GM23338 (cell line): ENCODE results near the gene CMSS1. TPM values are rescaled to one million over a fixed set of nuclear protein-coding genes. Genes with fewer than 3 reads are reported as not detected.
A peak's percentile ranks its signal among the peaks of the same experiment; 100 is the strongest.

Experiments used
- ATAC-seq: fragments of 200-7000 bp; cut with Tn5 transposase; 3 replicates; pipeline ENCODE4 v1.9.1; 2020
- DNase-seq: peaks from one replicate; pipeline ENCODE4 v3.0.0-alpha.2; 2015; ENCODE audit warnings: low spot score
- H2AFZ ChIP-seq: fragments of 200-600 bp; sonication (generic); 2 replicates; pipeline ENCODE4 v1.8.0; 2016; ENCODE audit warnings: antibody characterized with exemption, mild to moderate bottlenecking, moderate library complexity
- H3F3A ChIP-seq: fragments of 200-600 bp; sonication (generic); replicated peaks from 2 replicates; pipeline ENCODE4 v1.8.0; 2017; ENCODE audit warnings: antibody characterized with exemption, mixed run types, low read depth
- H3K27ac ChIP-seq: fragments of 200-600 bp; sonication (generic); 2 replicates; pipeline ENCODE4 v1.6.1; 2016; ENCODE audit warnings: low read depth
- H3K27me3 ChIP-seq: fragments of 200-600 bp; sonication (generic); 2 replicates; pipeline ENCODE4 v1.8.0; 2016; ENCODE audit warnings: mild to moderate bottlenecking, mixed run types, moderate library complexity; ENCODE audit not compliant: insufficient read depth
- H3K36me3 ChIP-seq: fragments of 200-600 bp; sonication (generic); 2 replicates; pipeline ENCODE4 v1.8.0; 2016; ENCODE audit warnings: mild to moderate bottlenecking; ENCODE audit not compliant: insufficient read depth
- H3K4me1 ChIP-seq: fragments of 200-600 bp; sonication (generic); 2 replicates; pipeline ENCODE4 v1.8.0; 2016; ENCODE audit warnings: mild to moderate bottlenecking, moderate library complexity; ENCODE audit not compliant: insufficient read depth
- H3K4me2 ChIP-seq: fragments of 200-600 bp; sonication (generic); 2 replicates; pipeline ENCODE4 v1.7.1; 2017; ENCODE audit warnings: mixed run types
- H3K4me3 ChIP-seq: fragments of 200-600 bp; sonication (generic); 2 replicates; pipeline ENCODE4 v1.6.1; 2016; ENCODE audit warnings: mixed run types
- H3K79me2 ChIP-seq: fragments of 200-600 bp; sonication (generic); replicated peaks from 2 replicates; pipeline ENCODE4 v1.8.0; 2017; ENCODE audit warnings: mild to moderate bottlenecking; ENCODE audit not compliant: insufficient read depth
- H3K9me2 ChIP-seq: fragments of 200-600 bp; sonication (generic); 2 replicates; pipeline ENCODE4 v1.8.0; 2017; ENCODE audit not compliant: insufficient read depth
- H4K20me1 ChIP-seq: fragments of 200-600 bp; sonication (generic); replicated peaks from 2 replicates; pipeline ENCODE4 v1.8.0; 2017; ENCODE audit warnings: mild to moderate bottlenecking; ENCODE audit not compliant: insufficient read depth
- H3K27ac Mint-ChIP-seq: 2 replicates; pipeline ENCODE4 v1.8.0; 2020; ENCODE audit warnings: inconsistent platforms, mild to moderate bottlenecking, moderate library complexity, mixed read lengths
- H3K27me3 Mint-ChIP-seq: 3 replicates; pipeline ENCODE4 v1.8.0; 2022; ENCODE audit warnings: low read depth, mild to moderate bottlenecking, moderate library complexity, mixed read lengths, inconsistent platforms; ENCODE audit not compliant: insufficient read depth, poor library complexity
- H3K36me3 Mint-ChIP-seq: 3 replicates; pipeline ENCODE4 v1.8.0; 2021; ENCODE audit warnings: low read depth, mild to moderate bottlenecking, inconsistent platforms, moderate library complexity, mixed read lengths
- H3K4me1 Mint-ChIP-seq: 3 replicates; pipeline ENCODE4 v1.8.0; 2020; ENCODE audit warnings: mild to moderate bottlenecking, inconsistent platforms, mixed read lengths
- H3K4me3 Mint-ChIP-seq: 3 replicates; pipeline ENCODE4 v1.8.0; 2021; ENCODE audit warnings: moderate library complexity, mild to moderate bottlenecking, inconsistent platforms, mixed read lengths
- H3K9me3 Mint-ChIP-seq: 3 replicates; pipeline ENCODE4 v1.8.0; 2020; ENCODE audit warnings: moderate library complexity, mild to moderate bottlenecking, inconsistent platforms, mixed read lengths
- CREB1 ChIP-seq: fragments of 250-450 bp; sonication (Bioruptor Pico); IDR thresholded peaks from 2 replicates; pipeline ENCODE4 v1.5.0; 2020; ENCODE audit warnings: low read depth, mild to moderate bottlenecking, moderate library complexity
- CTCF ChIP-seq, 2 experiments: fragments of 200-600 bp in 1 of 2; sonication (generic) in 1 of 2; conservative IDR thresholded peaks; 2 replicates each; pipeline versions ENCODE4 v1.5.1 to v1.6.1; 2016 to 2017; ENCODE audit warnings: antibody characterized with exemption in 2 of 2, low read depth in 2 of 2, mild to moderate bottlenecking in 2 of 2, moderate library complexity in 1 of 2
- EZH2phosphoT487 ChIP-seq: fragments of 200-600 bp; sonication (generic); IDR thresholded peaks from one replicate; pipeline ENCODE4 v1.8.1; 2018; ENCODE audit warnings: antibody characterized with exemption; ENCODE audit not compliant: unreplicated experiment
- JUNB ChIP-seq: IDR thresholded peaks from one replicate; pipeline ENCODE4 v1.6.1; 2016; ENCODE audit warnings: antibody characterized with exemption; ENCODE audit not compliant: unreplicated experiment
- NANOG ChIP-seq: IDR thresholded peaks from 2 replicates; pipeline ENCODE4 v1.6.1; 2016; ENCODE audit warnings: antibody characterized with exemption, borderline replicate concordance
- POLR2AphosphoS5 ChIP-seq: IDR thresholded peaks from 2 replicates; pipeline ENCODE4 v1.6.1; 2016; ENCODE audit warnings: antibody characterized with exemption, low read depth
- REST ChIP-seq: IDR thresholded peaks from one replicate; pipeline ENCODE4 v1.6.1; 2018; ENCODE audit warnings: antibody characterized with exemption; ENCODE audit not compliant: unreplicated experiment
- STAT1 ChIP-seq: IDR thresholded peaks from one replicate; pipeline ENCODE4 v1.6.1; 2016; ENCODE audit warnings: antibody characterized with exemption; ENCODE audit not compliant: unreplicated experiment
- ZNF114 ChIP-seq: fragments of 250-450 bp; sonication (Bioruptor Pico); IDR thresholded peaks from 2 replicates; pipeline ENCODE4 v1.5.0; 2020; ENCODE audit warnings: mild to moderate bottlenecking, moderate library complexity
- ZNF462 ChIP-seq: fragments of 250-450 bp; sonication (Bioruptor Pico); IDR thresholded peaks from 2 replicates; pipeline ENCODE4 v1.5.0; 2020; ENCODE audit warnings: mild to moderate bottlenecking, moderate library complexity
- polyA plus RNA-seq: library from polyadenylated mRNA; unstranded; fragments of >200 nt; fragmentation: Nextera tagmentation; extraction: Ambion mirVana; gene quantifications from 2 replicates; pipeline ENCODE4 v1.2.1, GENCODE V29; 2016
- total RNA-seq: library from RNA; depleted of rRNA; stranded (reverse); fragments of >200 nt; shearing (Covaris generic); gene quantifications from 2 replicates; pipeline ENCODE4 v1.2.3, GENCODE V29; 2014

CMSS1 gene
- total and polyA plus RNA-seq, 2 experiments from 2014 or later, result 39.4 to 187 TPM

GRCh38 chr3:100073714-100074307 lies 256.1 kb downstream of the CMSS1 start:
- Histone ChIP-seq H3K4me3 (peak overlapping the region; percentile 8; the same call in 1 of the 2 replicates), H3K9me2 (no peaks in the 10 kb centered on the region; the same call in 1 of the 2 replicates), H3K27me3 (no peaks in the 10 kb centered on the region), H3K79me2 (no peaks in the 10 kb centered on the region), H3F3A (no peaks in the 10 kb centered on the region; the same call in 1 of the 2 replicates), H3K27ac (peak overlapping the region; percentile 82), H4K20me1 (no peaks in the 10 kb centered on the region), H2AFZ (no peak overlapping the region), H3K4me2 (peak overlapping the region; percentile 56), H3K4me1 (peaks cover 20% of the 10 kb centered on the region), H3K36me3 (no peaks in the 10 kb centered on the region)
- Mint-ChIP-seq H3K4me1 (peaks cover 32% of the 10 kb centered on the region), H3K4me3 (peak overlapping the region; percentile 26), H3K9me3 (no peaks in the 10 kb centered on the region), H3K27me3 (no peaks in the 10 kb centered on the region), H3K27ac (peak overlapping the region; percentile 61), H3K36me3 (no peaks in the 10 kb centered on the region)
- TF ChIP-seq CTCF (conservative IDR thresholded peaks at IDR 0.05; ENCODE audit: low read depth in 2 of 2), result no peak
- no peak for TF ChIP-seq REST
- TF ChIP-seq CREB1 (CRISPR knock-in tag), result no peak
- TF ChIP-seq NANOG, result no peak; the same call in 1 of the 2 replicates
- no peak for TF ChIP-seq JUNB
- no peak for TF ChIP-seq EZH2phosphoT487
- TF ChIP-seq ZNF462 (CRISPR knock-in tag), result no peak
- TF ChIP-seq POLR2AphosphoS5, result no peak
- no peak for TF ChIP-seq ZNF114 (CRISPR knock-in tag)
- no peak for TF ChIP-seq STAT1
- ATAC-seq (peak; percentile 92), DNase-seq (peak; percentile 58)
